Choroid plexus epithelial cell (primary cell): ENCODE results near the gene DUSP22.

Experiments used
- DNase-seq: peaks from one replicate; pipeline ENCODE4 v3.0.0-alpha.2; 2010; ENCODE audit warnings: low read depth
- H3K4me3 ChIP-seq: 2 replicates; pipeline ENCODE4 v1.5.1; 2011; ENCODE audit warnings: low read depth, mild to moderate bottlenecking, control low read depth, low read length, moderate library complexity
- CTCF ChIP-seq: conservative IDR thresholded peaks from 2 replicates; pipeline ENCODE4 v1.5.1; 2011; ENCODE audit warnings: low read depth, mild to moderate bottlenecking, control low read depth, inconsistent platforms, low read length, moderate library complexity

The DUSP22 gene

GRCh38 chr6:307874-308273 is 15.6 kb downstream of the DUSP22 start:
- no peak for DNase-seq
- TF ChIP-seq CTCF = no peak
- H3K4me3 ChIP-seq = no peak overlapping the region

- DNase-seq = no peak
These were observed 16.0 kb downstream of the DUSP22 start for GRCh38 chr6:308307-308706.

GRCh38 chr6:308768-309167 is 16.5 kb downstream of the DUSP22 start:
- no peak for DNase-seq
- TF ChIP-seq CTCF = no peak
- H3K4me3 ChIP-seq = no peak overlapping the region

More at GRCh38 chr6:308307-308706, 16.0 kb downstream of the DUSP22 start:
- no peak overlapping the region for H3K4me3 ChIP-seq
- TF ChIP-seq CTCF = no peak

GRCh38 chr6:309947-310346 is 17.7 kb downstream of the DUSP22 start:
- no peak for TF ChIP-seq CTCF
- no peak for DNase-seq
- no peak overlapping the region for H3K4me3 ChIP-seq

- no peak for TF ChIP-seq CTCF
- DNase-seq = no peak
- H3K4me3 ChIP-seq = no peak overlapping the region
These were observed 18.4 kb downstream of the DUSP22 start for GRCh38 chr6:310671-311070.

GRCh38 chr6:311679-312220 is 19.5 kb downstream of the DUSP22 start:
- no peak for DNase-seq
- TF ChIP-seq CTCF = no peak
- H3K4me3 ChIP-seq = no peak overlapping the region

- no peak for TF ChIP-seq CTCF
- no peak for DNase-seq
- no peak overlapping the region for H3K4me3 ChIP-seq
These were observed 20.8 kb downstream of the DUSP22 start for GRCh38 chr6:313087-313486.
